Mammary epithelial cell (primary cell): ENCODE data around the gene NCAPH2.

ENCODE experiments used
- EZH2 ChIP-seq: IDR thresholded peaks from 2 replicates; pipeline ENCODE4 v1.6.1; 2012; ENCODE audit warnings: low read length, inconsistent platforms, borderline replicate concordance
- TF ChIP-seq, protein P1 (sequence below), 2 donors: IDR thresholded peaks in 1 of 2; conservative IDR thresholded peaks in 1 of 2; 2 replicates each; pipeline ENCODE4 v1.5.1; 2011 to 2012; ENCODE audit warnings: inconsistent platforms in 2 of 2, low read length in 2 of 2, mild to moderate bottlenecking in 2 of 2, control low read depth in 1 of 2, low read depth in 1 of 2; ENCODE audit not compliant: insufficient read depth in 1 of 2; ENCODE audit errors: extremely low read depth in 1 of 2

DNA sequence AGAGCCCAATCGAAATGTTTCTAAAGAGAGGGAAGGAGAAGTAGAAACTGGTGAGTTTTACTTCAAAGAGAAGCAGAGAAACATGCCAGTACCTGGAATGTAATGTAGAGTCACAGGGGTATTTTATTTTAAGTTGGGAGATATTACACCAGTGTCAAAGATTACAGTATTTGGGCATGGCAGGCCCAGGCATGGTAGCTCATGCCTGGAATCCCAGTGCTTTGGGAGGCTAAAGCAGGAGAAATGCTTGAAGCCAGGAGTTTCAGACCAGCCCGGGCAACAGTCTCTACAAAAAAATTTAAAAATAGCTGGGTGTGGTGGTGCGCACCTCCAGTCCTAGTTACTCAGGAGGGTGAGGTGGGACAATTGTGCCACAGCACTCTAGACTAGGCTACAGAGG is 52.0 kb downstream of the NCAPH2 start:
- TF ChIP-seq, protein P1, sequence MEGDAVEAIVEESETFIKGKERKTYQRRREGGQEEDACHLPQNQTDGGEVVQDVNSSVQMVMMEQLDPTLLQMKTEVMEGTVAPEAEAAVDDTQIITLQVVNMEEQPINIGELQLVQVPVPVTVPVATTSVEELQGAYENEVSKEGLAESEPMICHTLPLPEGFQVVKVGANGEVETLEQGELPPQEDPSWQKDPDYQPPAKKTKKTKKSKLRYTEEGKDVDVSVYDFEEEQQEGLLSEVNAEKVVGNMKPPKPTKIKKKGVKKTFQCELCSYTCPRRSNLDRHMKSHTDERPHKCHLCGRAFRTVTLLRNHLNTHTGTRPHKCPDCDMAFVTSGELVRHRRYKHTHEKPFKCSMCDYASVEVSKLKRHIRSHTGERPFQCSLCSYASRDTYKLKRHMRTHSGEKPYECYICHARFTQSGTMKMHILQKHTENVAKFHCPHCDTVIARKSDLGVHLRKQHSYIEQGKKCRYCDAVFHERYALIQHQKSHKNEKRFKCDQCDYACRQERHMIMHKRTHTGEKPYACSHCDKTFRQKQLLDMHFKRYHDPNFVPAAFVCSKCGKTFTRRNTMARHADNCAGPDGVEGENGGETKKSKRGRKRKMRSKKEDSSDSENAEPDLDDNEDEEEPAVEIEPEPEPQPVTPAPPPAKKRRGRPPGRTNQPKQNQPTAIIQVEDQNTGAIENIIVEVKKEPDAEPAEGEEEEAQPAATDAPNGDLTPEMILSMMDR (conservative IDR thresholded peaks at IDR 0.05 in 1 of 2, IDR thresholded peaks at IDR 0.05 in 1 of 2; ENCODE audit: extremely low read depth in 1 of 2, insufficient read depth in 1 of 2, low read depth in 1 of 2, low read length in 2 of 2), result no peak
- TF ChIP-seq EZH2, result no peak
